Natural killer cell (primary cell): ENCODE measurements around the gene PTPRN2. TPM values are rescaled to one million over a fixed set of nuclear protein-coding genes. Genes with fewer than 3 reads are reported as not detected.

ENCODE experiments used
- ATAC-seq, 3 donors: fragments of 150-1000 bp in 2 of 3; fragments of 200-7000 bp in 1 of 3; cut with Tn5 transposase; 1 replicate in 1 of 3; 2 replicates in 2 of 3; pipeline ENCODE4 v1.10.0; 2021; ENCODE audit warnings: mild to moderate bottlenecking in 2 of 3, moderate library complexity in 2 of 3
- DNase-seq, 2 donors: peaks; one replicate each; pipeline versions ENCODE4 v3.0.0 to v3.0.0-alpha.2; 2013 to 2021; ENCODE audit warnings: mixed read lengths in 1 of 2
- H3K27ac ChIP-seq: one replicate; pipeline ENCODE4 v1.5.1; 2013; ENCODE audit warnings: mild to moderate bottlenecking, low read length
- H3K27me3 ChIP-seq: one replicate; pipeline ENCODE4 v1.6.1; 2013; ENCODE audit warnings: low read length; ENCODE audit not compliant: control insufficient read depth, insufficient read depth
- H3K36me3 ChIP-seq: one replicate; pipeline ENCODE4 v1.6.1; 2013; ENCODE audit warnings: low read length; ENCODE audit not compliant: control insufficient read depth, insufficient read depth
- H3K4me1 ChIP-seq: one replicate; pipeline ENCODE4 v1.6.1; 2013; ENCODE audit warnings: low read length; ENCODE audit not compliant: control insufficient read depth, insufficient read depth
- H3K4me3 ChIP-seq: one replicate; pipeline ENCODE4 v1.5.1; 2013; ENCODE audit warnings: low read length
- H3K9me3 ChIP-seq: one replicate; pipeline ENCODE4 v1.6.1; 2013; ENCODE audit warnings: low read length; ENCODE audit not compliant: control insufficient read depth, insufficient read depth
- H3K27ac Mint-ChIP-seq, 2 donors: one replicate each; pipeline ENCODE4 v1.8.0; 2022; ENCODE audit warnings: mild to moderate bottlenecking in 2 of 2, mixed read lengths in 2 of 2, moderate library complexity in 1 of 2
- H3K27me3 Mint-ChIP-seq, 2 donors: one replicate each; pipeline ENCODE4 v1.8.0; 2022; ENCODE audit warnings: low read depth in 2 of 2, mixed read lengths in 2 of 2
- H3K36me3 Mint-ChIP-seq: one replicate; pipeline ENCODE4 v1.8.0; 2022; ENCODE audit warnings: mixed read lengths
- H3K4me1 Mint-ChIP-seq, 2 donors: one replicate each; pipeline ENCODE4 v1.8.0; 2022; ENCODE audit warnings: mixed read lengths in 2 of 2
- H3K4me3 Mint-ChIP-seq: one replicate; pipeline ENCODE4 v1.8.0; 2022; ENCODE audit warnings: mild to moderate bottlenecking, moderate library complexity, mixed read lengths
- H3K9me3 Mint-ChIP-seq, 2 donors: one replicate each; pipeline ENCODE4 v1.8.0; 2022; ENCODE audit warnings: mixed read lengths in 2 of 2
- whole genome bisulfite sequencing: methylation state at CpG from one replicate; pipeline ENCODE4 v1.1.7; 2013; ENCODE audit warnings: missing lambda C conversion rate; ENCODE audit not compliant: insufficient coverage; 5-methylcytosine and 5-hydroxymethylcytosine counted together
- intact Hi-C: fragments of 100-400 bp; cut with micrococcal nuclease; formaldehyde crosslinking; loops from one replicate; pipeline ENCODE4 v1.14.2; 2022
- total RNA-seq, 4 donors: library from RNA; stranded (reverse); fragments of 120-200 nt in 1 of 4; gene quantifications; one replicate each; pipeline versions ENCODE4 v1.2.3 to v1.2.4, GENCODE V29; 2013 to 2022
- TF ChIP-seq, protein P1 (sequence below): fragments of 200-600 bp; IDR thresholded peaks from one replicate; pipeline ENCODE4 v1.8.0; 2022; ENCODE audit warnings: antibody characterized with exemption

The PTPRN2 gene
- total RNA-seq, 3 donors from 2014 or later (not counting 1 experiment from before 2014, with no cell fraction given), result 1.3 to 2.5 (median 1.9) TPM

DNA sequence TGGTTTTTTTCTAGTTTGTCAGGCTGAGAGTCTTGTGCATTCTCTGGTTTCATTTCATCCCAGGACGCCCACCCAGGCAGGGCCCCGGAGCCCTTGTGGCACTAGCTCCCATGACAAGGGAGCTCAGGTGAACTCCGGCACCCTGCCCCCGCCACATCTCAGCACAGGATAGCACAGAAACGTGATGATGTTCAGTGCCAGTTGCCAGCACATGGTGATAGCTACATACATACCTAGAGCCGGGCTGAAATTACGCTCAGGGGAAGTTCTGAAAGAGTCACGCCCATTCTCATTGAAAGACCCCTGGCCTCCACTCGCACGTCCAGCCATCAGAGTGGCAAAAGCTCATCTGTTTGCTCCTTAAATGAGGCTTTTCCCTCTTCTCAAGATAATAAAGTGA lies 273.7 kb downstream of the PTPRN2 start:
- Histone ChIP-seq H3K27me3 (no peaks in the 10 kb centered on the region), H3K27ac (no peak overlapping the region), H3K36me3 (no peaks in the 10 kb centered on the region), H3K4me3 (no peak overlapping the region), H3K4me1 (no peaks in the 10 kb centered on the region), H3K9me3 (peaks cover 11% of the 10 kb centered on the region)
- no peaks in the 10 kb centered on the region for H3K36me3 Mint-ChIP-seq
- no peaks in the 10 kb centered on the region for H3K27me3 Mint-ChIP-seq
- TF ChIP-seq, protein P1, sequence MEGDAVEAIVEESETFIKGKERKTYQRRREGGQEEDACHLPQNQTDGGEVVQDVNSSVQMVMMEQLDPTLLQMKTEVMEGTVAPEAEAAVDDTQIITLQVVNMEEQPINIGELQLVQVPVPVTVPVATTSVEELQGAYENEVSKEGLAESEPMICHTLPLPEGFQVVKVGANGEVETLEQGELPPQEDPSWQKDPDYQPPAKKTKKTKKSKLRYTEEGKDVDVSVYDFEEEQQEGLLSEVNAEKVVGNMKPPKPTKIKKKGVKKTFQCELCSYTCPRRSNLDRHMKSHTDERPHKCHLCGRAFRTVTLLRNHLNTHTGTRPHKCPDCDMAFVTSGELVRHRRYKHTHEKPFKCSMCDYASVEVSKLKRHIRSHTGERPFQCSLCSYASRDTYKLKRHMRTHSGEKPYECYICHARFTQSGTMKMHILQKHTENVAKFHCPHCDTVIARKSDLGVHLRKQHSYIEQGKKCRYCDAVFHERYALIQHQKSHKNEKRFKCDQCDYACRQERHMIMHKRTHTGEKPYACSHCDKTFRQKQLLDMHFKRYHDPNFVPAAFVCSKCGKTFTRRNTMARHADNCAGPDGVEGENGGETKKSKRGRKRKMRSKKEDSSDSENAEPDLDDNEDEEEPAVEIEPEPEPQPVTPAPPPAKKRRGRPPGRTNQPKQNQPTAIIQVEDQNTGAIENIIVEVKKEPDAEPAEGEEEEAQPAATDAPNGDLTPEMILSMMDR, result no peak
- H3K9me3 Mint-ChIP-seq, result peaks cover 6 to 7% of the 10 kb centered on the region in 2 donors
- H3K4me3 Mint-ChIP-seq, result no peak overlapping the region
- WGBS, result 87% methylated on average over 10 of the region's 10 CpGs
- intact Hi-C loops, result no loop called here
- no peaks in the 10 kb centered on the region for H3K4me1 Mint-ChIP-seq
- ATAC-seq, result no peak
- DNase-seq, result no peak
- no peak overlapping the region for H3K27ac Mint-ChIP-seq

DNA sequence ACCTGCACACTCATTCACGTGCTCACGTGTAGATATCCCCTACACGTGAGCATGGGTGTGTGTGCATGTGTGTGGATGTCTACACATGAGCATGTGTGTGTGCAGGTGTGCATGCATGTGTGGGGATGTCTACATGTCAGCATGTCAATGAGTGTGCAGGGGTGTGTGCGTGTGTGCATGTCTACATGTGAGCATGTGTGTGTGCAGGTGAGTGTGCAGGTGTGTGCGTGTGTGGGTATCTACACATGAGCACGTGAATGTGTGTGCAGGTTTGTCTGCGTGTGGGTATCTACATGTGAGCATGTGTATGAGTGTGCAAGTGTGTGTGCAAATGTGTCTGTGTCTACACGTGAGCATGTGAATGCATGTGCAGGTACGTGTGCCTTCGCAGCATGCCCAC lies 274.8 kb downstream of the PTPRN2 start:
- intact Hi-C loops, result no loop called here
- Histone ChIP-seq H3K27ac (no peak overlapping the region), H3K27me3 (no peaks in the 10 kb centered on the region), H3K36me3 (no peaks in the 10 kb centered on the region), H3K4me3 (no peak overlapping the region), H3K4me1 (no peaks in the 10 kb centered on the region), H3K9me3 (peaks cover 11% of the 10 kb centered on the region)
- Mint-ChIP-seq H3K36me3 (no peaks in the 10 kb centered on the region), H3K4me3 (no peak overlapping the region), H3K27me3 (no peaks in the 10 kb centered on the region), H3K4me1 (no peaks in the 10 kb centered on the region), H3K9me3 (peaks cover 7 to 11% of the 10 kb centered on the region in 2 donors), H3K27ac (no peak overlapping the region)
- TF ChIP-seq, protein P1, result no peak
- ATAC-seq (no peak), DNase-seq (no peak)
- 96% methylated on average over 10 of the region's 10 CpGs for WGBS

DNA sequence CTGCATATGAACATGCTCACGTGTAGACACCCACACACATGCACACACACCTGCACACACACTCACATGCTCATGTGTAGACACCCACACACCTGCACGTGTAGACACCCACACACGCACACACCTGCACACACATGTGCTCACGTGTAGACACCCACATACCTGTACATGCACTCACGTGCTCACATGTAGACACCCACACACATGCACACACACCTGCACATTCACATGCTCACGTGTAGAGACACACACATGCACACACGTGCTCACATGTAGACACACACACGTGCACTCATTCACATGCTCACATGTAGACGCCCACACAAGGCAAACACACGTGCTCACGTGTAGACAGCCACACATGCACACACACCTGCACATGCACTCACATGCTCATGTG lies 275.8 kb downstream of the PTPRN2 start:
- peaks cover 7 to 15% of the 10 kb centered on the region in 2 donors for H3K9me3 Mint-ChIP-seq
- H3K4me3 Mint-ChIP-seq, result no peak overlapping the region
- Histone ChIP-seq H3K27me3 (no peaks in the 10 kb centered on the region), H3K36me3 (no peaks in the 10 kb centered on the region), H3K27ac (no peak overlapping the region), H3K9me3 (peaks cover 13% of the 10 kb centered on the region), H3K4me3 (no peak overlapping the region), H3K4me1 (no peaks in the 10 kb centered on the region)
- no peaks in the 10 kb centered on the region for H3K4me1 Mint-ChIP-seq
- no peak overlapping the region for H3K27ac Mint-ChIP-seq
- intact Hi-C loops, result no loop called here
- H3K27me3 Mint-ChIP-seq, result no peaks in the 10 kb centered on the region
- DNase-seq (no peak), ATAC-seq (peak in 1 of 3 donors; percentile 29)
- H3K36me3 Mint-ChIP-seq, result no peaks in the 10 kb centered on the region
- TF ChIP-seq, protein P1, result no peak
- WGBS, result 94% methylated on average over 11 of the region's 11 CpGs

DNA sequence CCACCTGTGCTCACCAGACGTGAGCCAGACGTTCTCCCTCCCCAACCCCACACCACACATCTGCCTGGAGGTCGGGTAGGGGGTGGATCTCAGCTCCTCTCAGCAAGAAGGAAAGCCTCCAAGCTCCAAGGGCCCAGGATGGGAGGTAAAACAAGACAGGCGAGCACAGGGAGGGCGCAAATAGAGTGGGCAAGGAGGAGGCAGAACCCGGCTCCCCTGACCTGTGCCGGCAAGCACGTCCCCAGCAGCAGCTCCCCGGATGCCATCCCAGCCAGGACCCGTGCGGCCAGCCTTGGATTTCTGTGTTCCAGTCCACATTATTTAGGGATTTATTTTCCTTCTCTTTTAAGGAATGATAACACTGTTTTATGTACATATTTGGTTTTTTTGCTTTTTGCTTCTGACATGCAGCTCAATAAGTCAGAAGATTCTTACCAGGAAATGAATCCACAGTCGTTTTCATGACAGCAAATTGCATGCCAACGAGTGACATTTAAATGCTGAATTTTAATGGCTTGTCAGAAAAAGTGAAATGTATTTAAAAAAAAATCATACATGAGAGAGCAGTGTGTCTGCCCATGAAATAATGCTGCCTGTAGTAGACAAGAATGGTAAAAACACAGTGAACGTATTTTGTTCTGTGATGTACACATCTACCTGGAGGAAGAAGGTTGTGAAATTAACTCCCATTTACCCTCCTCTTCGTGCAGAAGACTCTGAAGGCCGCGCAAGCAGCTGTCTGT lies 276.5 kb downstream of the PTPRN2 start:
- DNase-seq (no peak), ATAC-seq (no peak)
- Mint-ChIP-seq H3K27me3 (no peaks in the 10 kb centered on the region), H3K4me3 (no peak overlapping the region), H3K4me1 (no peaks in the 10 kb centered on the region), H3K27ac (no peak overlapping the region), H3K36me3 (no peaks in the 10 kb centered on the region), H3K9me3 (peaks cover 10 to 15% of the 10 kb centered on the region in 2 donors)
- no peak overlapping the region for H3K27ac ChIP-seq
- 84% methylated on average over 16 of the region's 17 CpGs for WGBS
- no peaks in the 10 kb centered on the region for H3K27me3 ChIP-seq
- no peaks in the 10 kb centered on the region for H3K36me3 ChIP-seq
- H3K4me3 ChIP-seq, result no peak overlapping the region
- no peaks in the 10 kb centered on the region for H3K4me1 ChIP-seq
- H3K9me3 ChIP-seq, result peaks cover 13% of the 10 kb centered on the region
- intact Hi-C loops, result no loop called here
- TF ChIP-seq, protein P1, result no peak
